RPMI8226 (cell line): Measurements from ENCODE around the gene MEGF10.
"Not testable (repeated sequence)": the region's sequence is repeated elsewhere in the genome, so short reads cannot be mapped to it uniquely, and the experiment has no call there.

Experiments
- DNase-seq: peaks from one replicate; pipeline ENCODE4 v3.0.0-alpha.2; 2015

MEGF10 gene

DNA sequence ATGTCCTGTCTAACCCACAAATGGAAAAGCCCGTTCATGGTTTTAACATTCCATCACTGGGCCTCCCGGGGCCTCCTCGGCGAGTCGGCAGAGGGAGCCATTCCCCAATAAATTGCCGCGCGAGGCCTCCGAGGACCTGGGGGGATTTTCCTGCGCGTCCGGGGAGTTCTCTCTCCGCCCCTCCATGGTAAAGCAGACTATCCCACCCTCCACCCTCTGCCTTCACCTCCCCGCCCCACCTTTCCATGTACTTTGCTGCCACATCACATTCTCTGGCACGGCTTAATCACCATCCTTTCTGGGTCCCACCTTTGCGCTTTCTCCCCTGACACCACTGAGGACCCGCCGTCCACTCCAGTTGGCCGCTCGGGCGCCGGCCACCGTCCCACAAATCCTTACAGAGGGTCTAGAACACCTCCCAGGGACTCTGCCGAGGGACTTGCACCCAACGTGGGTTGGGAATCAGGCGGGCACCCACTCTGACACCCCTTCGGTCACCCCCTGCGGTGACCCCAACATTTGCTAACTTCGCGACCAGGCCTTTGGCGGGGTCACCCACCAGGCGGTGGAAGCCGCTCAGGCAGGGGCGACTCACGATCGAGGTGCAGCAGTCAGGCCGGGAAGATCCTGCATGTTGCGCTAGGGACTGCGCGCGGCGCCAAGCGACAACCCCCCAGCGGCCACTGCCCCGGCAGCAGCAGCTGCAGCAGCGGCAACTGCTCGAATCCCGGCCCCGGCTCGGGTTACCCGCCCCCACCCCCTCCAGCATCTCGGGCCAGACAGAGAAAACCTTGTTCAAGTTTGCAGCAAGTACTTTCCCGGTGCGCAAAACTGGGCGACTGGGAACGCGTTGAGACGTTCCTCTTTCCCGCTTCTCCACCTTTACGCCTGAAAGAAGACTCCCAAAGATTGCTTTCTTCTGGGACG is at the start of gene MEGF10:
TSS of gene MEGF10 (plus strand) at position 778 of the 927 bp plus-strand sequence. CDS start 40,513 bp downstream, outside the sequence.
- DNase-seq, result peak; percentile 18

DNA sequence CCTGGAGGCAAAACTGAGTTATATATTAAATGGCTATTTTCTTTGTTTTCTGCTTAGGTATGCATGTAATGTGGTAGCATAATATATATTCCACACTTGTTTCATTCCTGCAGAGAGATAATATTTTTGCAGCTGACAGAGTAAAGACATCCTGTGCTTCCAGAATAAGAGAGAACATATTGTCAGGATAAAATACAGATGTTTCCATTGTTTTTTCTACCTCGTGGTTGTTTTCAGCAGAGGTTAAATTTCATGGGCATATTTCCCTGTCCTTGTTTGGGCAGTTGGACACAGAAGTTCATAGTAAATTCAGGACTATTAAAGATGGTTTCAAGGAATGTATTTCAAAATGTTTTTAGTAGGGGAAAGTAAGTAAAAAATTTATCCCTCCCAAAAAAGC is 47.6 kb upstream of the MEGF10 start:
- DNase-seq, result no peak

DNA sequence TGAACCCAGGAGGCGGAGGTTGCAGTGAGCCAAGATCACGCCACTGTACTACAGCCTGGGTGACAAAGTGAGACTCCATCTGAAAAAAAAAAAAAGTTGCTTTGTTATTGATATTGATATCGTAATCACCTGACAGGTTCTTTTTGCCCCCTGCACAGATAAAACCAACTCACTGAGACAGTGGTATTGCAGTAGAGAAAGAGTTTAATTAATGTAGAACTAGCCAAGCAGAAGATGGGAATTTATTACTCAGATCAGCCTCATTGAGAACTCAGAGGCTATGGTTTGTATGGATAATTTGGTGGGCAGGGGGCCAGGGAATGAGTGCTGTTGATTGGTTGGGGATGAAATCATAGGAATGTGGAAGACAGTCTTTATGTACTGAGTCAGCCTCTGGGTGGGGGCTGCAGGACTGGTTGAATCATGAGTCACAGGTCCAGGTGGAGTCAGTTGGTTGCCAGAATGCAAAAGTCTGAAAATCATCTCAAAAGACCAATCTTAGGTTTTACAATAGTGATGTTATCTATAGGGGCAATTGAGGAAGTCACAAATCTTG is 35.8 kb upstream of the MEGF10 start:
- DNase-seq, result no peak

DNA sequence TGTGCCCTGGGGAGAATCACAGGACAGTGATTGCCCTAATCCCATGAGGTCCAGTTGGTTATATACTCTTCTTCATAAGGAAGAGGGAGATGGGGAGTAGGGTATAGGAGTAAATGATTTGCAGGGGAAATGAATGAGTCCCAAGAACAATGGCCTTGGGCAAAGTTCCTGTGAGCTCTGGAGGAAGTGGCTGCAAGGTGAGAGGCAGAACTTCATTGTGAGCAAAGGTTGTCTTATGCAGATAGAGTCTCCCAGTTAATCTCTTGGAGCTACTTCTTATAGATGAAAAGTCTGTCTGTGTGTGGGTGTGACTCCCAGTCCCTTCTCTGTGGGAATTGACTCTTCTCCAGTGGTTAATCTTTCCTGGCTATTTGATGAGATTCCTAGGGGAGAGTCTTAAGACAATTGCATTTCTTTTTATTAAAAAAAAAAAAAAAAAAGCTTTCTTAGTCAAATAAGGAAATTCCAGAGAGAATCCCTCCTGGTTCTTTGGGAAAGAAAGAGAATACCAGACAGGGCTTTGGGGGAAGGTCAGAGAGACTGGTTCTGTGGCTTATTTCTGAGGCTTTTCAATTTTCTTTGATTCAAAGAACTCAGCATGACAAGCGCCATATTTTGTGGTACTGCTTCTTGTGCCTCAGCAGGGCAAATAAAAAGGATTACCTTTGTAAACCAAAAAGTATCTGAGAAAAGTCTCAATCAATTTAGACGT is 33.6 kb upstream of the MEGF10 start:
- DNase-seq, result no peak

DNA sequence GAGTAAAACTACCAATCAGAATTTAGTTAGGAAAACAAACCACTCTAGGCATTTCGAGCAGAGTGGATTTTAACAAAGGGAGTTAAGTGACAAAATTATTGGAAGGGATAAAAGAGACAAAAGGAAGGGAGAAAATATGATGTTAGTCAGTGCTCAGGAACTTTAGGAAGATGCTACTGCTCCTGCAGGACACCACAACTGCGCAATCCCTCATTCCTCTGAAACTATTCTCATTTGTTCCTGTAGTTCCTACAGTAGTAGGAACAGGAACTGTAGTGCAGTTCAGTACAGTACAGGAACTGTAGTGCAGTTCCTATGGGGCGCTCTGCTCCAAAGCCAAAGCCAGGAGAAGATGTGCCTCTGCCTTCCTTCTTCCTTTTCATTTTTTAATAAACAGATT is 29.9 kb upstream of the MEGF10 start:
- DNase-seq, result no peak

DNA sequence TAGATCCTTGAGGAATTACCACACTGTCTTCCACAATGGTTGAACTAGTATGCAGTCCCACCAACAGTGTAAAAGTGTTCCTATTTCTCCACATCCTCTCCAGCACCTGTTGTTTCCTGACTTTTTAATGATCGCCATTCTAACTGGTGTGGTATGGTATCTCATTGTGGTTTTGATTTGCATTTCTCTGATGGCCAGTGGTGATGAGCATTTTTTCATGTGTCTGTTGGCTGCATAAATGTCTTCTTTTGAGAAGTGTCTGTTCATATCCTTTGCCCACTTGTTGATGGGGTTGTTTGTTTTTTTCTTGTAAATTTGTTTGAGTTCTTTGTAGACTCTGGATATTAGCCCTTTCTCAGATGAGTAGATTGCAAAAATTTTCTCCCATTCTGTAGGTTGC is 25.1 kb upstream of the MEGF10 start:
- DNase-seq, result not testable (repeated sequence)

DNA sequence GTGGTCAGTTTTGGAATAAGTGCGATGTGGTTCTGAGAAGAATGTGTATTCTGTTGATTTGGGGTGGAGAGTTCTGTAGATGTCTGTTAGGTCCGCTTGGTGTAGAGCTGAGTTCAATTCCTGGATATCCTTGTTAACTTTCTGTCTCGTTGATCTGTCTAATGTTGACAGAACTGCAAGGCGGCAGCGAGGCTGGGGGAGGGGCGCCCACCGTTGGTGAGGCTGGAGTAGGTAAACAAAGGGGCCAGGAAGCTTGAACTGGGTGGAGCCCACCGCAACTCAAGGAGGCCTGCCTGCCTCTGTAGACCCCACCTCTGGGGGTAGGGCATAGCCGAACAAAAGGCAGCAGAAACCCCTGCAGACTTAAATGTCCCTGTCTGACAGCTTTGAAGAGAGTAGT is 22.3 kb upstream of the MEGF10 start:
- DNase-seq, result not testable (repeated sequence)

DNA sequence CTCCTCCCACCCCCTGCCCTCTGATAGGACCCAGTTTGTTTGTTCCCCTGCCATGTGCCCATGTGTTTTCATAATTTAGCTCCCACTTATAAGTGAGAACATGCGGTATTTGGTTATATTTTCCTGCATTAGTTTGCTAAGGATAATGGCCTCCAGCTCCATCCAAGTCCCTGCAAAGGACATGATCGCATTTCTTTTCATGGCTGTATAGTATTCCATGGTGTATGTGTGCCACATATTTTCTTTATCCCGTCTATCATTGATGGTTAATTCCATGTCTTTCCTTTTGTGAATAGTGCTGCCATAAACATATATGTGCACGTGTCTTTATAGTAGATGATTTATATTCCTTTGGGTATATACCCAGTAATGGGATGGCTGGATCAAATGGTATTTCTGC is 19.9 kb upstream of the MEGF10 start:
- DNase-seq, result not testable (repeated sequence)

DNA sequence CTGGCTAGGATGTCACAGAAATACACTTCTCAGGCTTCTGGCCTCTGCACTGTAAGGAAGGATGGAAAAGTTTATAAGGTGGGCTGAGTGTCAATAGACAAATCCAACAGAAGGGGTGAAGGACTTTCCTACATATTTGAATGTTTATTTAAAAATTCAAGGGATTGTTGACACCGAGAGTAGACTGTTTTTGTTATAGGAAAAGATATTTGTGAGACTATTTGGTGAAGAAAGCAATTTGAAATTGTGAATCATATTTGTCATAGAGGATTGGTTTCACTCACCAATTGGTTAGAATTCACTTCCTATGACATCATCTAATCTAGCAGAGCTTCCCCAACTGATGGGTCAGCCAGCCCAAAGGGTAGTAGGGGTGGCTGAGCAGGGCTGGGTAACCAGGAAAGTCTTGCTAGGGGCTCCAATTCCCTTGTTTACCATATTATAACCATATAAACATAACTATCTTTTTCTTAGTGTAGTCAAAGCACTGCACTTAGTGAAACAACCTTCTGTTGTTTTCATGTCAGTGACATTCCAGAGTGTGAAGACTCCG is 14.9 kb upstream of the MEGF10 start:
- no peak for DNase-seq

DNA sequence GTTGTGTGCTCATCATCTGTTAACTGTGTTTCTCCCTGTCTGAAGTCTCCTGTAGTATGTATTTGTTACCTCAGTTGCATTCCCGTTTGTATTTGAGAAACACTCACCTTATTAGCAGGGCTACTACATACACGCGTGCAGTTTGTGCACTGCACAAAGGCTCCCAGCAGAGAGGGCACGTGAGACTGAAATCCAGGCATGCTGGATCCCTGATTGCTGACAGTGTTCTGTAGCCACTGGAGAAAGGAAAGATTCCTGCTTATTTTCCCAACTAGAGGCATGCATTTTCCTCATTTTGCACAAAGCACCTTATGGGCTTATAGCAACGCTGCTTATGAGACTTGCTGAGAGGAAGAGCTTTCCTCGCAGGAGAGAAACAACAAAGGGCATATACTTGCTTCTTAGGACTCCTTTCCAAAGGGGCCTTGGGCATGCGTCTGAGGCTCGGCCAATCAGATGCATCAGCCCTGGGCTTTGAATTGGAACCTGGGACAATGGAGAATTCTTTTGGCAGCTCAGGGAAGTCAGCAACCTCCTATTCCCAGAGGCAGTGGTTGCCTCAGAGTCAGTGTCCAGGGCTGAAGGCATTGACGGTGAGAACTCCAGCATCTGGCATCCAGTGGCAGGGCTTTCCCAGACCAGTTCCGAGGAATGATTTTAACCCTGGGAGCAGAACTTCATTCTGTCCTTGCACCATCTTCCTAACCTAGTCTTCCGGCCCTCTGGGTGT is 9.9 kb upstream of the MEGF10 start:
- DNase-seq, result no peak

DNA sequence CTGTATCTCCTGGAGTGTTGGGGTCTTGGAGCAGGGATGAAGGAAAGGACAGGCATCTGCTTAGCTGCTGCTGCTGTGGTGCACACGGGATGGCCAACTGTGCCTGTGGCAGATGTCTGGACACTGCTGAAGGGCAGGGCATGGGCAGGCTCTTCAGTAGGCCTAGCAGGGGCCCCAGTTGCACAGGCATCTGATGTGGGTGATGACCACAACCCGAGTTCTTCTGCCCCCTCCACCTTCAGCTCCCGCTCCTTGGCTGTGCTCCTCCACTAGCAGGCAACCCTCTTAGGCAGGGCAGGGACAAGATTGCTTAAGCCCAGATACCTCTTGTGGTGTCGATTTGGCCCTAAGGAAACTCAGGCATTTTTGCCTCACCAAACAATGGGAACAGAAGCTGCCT is 9.0 kb upstream of the MEGF10 start:
- no peak for DNase-seq

DNA sequence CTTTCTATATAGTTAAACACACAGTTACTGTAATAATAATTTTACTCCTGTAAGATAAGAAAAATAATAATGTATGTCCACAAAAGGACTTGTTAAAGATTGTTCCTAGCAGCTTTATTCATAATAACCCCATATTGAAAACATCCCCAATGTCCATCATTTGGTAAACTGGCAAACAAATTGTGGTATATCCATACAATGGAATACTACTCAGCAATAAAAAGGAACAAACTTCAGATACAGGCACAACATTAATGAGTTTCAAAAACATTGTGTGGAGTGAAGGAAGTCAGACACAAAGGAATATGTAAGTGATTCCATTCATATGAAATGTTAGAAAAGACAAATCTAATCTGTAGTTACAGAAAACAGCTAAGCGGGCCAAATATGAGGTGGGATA is 1.9 kb upstream of the MEGF10 start:
- DNase-seq, result no peak

DNA sequence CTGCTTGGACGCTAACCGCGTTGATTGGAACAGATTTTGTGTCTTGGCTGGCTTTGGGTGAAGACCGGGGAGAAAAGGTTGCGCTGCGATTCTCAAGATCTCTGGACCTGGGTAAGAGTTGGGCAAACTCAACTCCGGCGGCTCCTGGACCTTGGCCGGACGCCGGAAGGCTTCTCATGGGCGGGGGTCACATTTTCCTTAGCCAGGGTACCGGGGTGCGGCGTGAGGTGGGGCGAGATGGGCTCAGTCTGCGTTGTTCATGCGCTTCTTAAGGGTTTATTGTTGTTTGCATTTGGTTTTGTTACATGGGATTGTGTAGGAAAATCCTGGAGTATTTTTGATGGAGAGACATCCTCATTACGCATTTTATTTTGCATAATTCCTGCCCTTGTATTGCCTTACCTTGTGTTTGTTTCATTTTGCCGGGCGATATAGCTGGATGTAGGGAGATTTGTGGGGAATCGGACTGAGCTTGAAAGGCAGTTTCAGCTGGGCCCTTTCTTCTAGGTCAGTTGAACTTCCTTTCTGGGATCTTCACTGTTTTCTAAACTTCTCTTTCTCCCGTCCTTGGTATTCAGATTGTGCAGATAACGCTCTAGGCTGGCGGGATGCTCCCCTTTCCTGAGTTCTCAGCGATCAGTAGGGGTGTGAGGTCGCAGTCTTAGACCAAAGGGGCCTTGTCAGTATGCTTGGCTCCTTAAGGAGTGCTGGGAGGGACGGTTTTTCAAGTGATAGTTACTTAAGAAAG is 524 bp downstream of the MEGF10 start:
- no peak for DNase-seq

DNA sequence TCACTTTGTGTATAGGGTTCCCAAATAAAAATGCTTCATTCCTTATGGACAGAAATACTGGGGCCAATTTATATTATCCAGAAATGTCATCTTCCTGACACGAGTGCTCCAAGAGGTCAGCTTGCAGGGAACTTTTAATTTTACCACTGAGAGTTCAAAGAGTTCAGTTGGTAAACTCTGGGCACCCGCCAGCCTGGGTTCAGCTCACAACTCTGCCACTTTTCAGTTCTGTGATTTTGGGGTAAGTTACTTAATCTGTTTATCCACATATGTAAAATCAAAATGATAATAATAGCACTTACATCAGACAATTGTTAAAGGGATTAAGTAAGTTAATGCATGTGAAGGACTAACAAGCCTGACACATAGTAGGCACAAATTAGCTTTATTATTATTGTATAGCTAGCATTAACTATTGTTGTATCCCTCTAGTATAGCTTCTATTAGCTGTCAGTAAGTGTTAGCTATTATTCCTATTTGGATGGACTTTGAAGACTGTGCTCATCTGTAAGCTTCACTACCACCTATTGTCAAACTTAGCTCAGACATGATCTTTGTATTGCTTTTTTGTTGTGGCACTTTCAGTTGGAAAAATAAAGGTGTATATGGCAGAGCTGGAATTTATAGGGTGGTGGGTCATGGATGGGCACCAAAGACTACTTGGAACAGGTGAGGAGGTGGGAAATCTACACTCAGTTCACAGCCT is 1.6 kb downstream of the MEGF10 start:
- no peak for DNase-seq

DNA sequence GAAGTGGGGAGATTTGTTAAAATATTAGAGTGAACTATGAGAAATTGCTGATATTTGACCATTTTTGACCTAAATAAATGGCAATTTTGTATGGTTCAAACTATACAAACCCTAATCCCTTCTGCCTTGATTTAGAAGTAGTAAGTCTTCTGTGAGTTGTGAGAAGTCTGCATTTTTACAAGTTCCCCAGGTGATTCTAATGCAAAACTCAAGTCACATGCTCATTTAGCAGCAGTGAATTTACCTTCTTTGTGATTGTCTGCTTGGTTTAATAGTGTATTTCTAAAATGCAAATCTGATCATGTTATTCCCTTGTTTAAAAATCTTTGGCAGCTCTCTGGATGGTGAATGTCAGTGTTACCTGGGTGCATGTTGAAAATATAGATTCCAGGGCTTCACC is 2.8 kb downstream of the MEGF10 start:
- no peak for DNase-seq

DNA sequence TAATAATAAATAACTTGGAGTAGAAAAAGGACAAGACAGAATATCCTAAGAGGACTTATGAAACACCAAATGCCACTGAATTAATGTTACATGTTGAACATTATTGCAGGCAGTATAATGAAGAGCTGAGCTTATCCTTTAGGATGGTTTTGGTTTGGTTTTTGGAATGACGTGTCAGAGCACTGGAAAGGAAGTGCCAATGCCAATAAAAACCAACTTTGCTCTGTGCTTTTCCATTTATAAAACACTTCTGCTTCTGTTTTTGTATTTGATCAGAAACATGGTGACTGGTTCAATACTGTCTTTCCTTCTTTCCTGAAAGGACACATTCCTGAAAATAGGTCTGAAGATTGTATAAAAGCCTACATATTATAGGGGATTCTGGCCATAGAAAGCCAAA is 4.2 kb downstream of the MEGF10 start:
- no peak for DNase-seq

DNA sequence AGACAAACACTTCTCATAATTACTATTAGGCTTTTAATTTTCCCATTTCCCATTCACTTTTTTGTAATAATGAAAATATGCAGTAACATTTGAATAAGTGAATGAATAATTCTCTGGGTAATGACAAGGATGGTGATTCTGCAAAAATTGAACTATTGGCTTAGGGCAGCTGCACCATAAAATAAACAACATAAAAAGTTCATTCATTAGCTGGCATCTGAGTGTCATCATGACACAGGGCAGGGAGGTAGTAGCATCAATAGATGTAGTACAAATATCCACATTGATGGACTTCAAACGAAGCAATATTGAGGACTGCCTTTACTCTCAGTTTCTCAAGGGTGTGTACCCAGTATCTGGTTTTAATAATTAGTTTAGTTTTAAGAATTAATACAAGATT is 4.9 kb downstream of the MEGF10 start:
- no peak for DNase-seq

DNA sequence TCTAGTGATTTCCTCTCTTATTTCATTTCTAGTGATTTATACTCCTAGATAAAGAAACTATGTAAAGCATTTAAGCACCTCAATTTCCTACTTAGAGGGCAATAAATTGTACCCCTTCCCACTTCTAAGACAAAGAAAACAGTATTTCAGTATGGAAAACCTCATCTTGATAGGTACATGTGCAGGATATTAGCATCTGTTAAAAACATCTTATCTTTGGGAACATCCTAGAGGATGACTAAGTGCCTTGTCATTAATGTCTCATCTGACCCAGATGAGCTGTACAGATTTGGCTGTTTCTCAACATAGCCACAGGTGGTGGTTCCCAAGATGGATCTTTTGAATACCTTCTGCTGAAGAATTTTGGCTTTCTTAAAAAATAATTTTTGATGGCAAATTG is 5.7 kb downstream of the MEGF10 start:
- no peak for DNase-seq

DNA sequence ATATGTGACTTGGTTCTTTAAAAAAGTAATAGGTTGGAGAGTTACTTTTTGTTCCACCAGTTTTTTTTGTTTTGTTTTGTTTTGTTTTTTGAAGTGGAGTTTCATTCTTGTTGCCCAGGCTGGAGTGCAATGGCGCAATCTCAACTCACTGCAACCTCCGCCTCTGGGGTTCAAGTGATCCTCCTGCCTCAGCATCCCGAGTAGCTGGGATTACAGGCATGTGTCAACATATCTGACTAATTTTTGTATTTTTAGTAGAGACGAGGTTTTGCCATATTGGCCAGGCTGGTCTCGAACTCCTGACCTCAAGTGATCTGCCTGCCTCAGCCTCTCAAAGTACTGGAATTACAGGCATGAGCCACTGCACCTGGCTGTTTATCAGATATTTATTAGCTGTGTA is 6.3 kb downstream of the MEGF10 start:
- DNase-seq, result not testable (repeated sequence)

DNA sequence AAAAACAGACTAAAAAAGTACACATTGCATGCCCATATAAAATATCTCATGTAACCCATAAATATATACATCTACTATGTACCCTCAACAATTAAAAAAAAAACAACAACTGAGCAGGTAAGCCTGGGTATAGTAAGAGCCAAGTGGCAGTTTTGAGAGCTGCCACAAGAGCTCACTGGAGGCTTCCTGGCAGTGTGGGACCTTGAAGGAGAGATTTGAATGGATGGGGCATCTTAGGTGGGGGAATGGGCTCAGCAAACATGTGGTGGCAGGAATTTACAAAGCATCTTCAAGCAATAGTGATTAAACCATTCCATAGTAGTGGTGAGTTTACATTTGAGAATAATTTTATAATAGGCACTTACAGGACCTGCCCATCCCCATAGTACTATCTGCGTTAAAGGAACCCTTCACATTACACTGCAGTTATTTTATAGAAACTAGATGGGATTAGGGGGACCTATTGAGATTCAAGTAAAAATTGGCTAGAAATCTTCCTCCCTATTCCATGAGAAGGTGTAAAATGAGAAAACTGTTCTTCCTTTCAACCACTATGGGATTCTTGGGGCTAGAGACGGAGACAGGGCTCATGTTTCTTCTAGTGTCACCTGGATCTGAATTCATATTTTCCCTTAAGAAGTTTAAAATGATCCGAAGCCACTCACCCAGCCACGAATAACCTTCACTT is 6.9 kb downstream of the MEGF10 start:
- no peak for DNase-seq

DNA sequence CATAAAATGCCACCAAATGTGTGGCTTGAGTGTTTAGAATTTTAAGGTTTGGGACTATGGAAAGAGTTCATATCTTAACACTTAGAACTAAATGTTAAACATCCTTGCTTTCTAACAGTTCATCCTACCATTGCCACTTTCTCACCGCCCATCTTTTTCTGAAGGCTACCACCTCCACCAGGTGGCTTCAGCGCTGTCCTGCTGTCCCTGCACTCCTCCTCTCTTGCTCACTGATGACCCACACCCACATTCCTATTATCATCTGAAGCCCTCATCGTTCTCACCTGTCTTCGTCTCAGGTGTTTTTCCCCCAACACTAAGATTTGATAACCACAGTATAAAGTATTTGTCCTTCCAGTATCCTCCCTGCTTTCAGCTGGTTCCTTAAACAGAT is 7.4 kb downstream of the MEGF10 start:
- DNase-seq, result no peak
